Pulmonary artery endothelial cell (primary cell): ENCODE results near the gene TTLL11. TPM values are rescaled to one million over a fixed set of nuclear protein-coding genes. Genes with fewer than 3 reads are reported as not detected.

ENCODE experiments used
- DNase-seq: peaks from one replicate; pipeline ENCODE4 v3.0.0-alpha.2; 2011; ENCODE audit warnings: low read depth, low spot score
- total RNA-seq: library from RNA; depleted of rRNA; stranded (reverse); fragments of >200 nt; gene quantifications from 2 replicates; pipeline ENCODE4 v1.2.3, GENCODE V29; 2014

Gene TTLL11
- total RNA-seq, 1 donor from 2014 or later = 1.8 TPM

DNA sequence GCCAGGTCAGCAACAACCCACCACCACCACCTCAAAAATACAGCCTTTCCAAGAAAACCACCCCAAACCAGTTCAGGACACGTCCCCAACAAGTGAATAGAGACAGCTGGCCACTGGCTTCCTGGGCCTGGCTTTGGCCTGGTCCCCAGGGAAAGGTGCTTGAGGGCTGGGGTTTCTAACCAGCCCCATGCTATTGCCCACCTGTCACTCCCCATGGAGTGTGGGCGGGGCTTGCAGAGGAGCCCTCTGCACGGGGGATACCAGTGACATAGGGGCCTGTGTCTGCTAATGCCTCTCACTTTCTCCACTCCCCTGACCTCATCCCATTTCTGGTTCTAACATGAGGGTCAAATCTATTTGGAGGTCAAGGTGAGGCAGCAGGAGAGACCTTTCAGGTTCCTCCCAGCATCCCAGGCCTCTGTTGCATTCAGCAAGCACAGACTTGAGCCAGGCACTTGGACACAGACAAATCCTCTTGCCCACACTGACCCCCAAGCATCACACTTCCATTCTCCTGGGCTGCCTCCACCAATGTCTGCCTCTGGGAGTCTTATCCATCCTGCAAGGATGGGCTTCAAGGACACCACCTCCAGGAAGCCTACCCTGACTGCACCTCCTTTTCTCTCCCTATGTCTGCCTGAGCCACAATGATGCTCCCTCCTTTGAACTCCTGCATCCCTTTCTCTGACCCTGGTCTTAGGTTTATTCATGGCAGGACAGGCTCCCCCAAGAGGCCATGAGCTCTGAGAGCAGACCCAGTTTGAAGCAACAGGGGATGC is 16.1 kb upstream of the TTLL11 start:
- no peak for DNase-seq

DNA sequence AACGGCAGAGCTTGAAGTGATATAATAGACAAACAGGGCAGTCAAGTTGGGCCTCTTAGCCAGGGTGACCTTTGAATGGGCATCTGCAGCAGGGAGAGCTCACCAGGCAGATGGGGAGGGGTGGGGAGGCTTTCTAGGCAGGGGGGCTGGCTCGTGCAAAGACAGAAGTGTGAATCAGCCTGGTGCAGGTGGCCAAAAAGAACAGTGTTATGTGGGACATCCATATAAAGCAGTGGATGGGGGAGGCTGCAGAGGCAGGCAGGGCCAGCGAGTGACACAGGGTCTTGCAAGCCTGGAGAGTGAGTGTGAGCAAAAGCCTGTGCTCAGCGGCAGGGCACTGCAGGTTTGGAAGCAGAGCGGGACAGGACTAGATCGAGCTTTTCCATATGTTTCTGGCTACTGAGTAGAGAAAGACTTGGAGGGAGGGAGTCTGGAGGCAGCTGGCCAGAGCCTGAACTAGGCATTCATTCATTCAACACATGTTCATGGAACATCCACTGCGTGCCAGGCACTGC is 14.2 kb upstream of the TTLL11 start:
- no peak for DNase-seq

DNA sequence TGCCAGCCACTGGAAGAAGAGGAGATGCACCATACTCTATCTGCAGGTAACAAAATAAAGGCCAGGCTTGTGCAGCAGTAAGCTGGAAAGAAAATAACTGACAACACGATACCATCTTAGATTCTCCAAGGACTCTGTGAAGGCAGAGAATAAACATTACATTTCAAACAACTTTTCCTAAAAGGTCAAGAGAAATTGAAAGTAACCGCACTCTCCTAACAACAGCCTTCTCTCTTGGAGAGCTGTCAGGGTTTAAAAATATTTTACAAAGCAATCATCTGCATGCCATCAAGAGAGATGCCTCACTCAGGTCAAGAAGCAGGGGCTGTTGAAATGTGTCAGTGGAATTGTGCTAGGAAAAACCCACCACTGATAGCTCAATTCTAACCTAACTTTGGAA is 13.5 kb upstream of the TTLL11 start:
- no peak for DNase-seq

DNA sequence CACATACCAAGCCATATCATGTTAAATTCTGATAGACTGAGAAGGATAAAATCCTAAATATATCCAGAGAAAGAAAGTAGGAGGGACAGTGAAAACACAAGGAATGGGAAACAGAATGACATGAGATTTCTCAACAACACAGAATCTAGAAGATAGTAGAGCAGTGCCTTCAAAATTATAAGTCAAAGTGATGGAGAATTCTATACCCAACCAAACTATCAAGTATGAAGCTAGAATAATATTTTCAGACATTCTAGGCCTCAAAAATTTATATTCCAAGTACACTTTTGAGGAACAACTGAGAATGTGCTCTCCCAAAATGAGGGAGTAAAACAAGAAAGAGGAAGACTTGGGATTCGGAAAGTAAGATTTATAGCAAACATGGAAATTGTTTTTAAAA is 10.9 kb upstream of the TTLL11 start:
- DNase-seq = no peak

DNA sequence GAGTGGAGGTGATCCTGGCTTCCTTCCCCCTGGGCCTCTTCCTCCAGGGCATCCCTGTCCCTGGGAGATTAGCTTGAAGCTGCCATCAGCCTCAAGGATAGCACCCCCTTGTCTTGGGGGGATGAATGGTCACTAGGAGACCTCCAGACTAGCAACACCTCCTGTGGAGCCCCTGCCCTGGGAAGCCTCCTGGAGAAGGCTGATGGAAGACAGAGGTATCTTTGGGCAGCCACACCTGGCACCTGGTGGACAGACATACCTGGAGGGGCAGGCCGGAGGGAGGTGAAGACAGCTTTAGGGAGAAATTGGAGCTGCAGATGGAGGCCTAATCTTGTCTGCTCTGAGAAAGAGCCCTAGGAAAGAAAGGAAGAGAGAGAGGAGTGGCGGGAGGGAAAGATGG is 9.0 kb upstream of the TTLL11 start:
- no peak for DNase-seq

DNA sequence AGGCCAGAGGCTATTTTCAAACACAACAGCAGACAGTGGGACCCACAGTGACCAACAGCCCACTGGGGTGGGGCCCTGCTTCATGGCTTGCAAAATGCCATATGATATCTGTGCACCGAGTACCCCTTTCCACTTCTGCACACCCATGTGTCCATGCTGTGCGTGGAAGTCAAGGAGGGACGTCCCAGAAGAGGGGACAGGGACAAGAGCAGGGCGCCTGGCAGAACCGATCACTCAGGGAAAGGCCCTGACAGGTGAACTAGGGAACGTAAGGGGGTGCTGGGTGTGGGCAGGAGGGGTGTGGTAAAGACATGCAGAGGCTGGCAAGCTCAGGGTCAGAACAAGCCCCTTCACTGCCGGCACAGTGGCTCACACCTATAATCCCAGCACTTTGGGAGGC is 7.6 kb upstream of the TTLL11 start:
- no peak for DNase-seq

DNA sequence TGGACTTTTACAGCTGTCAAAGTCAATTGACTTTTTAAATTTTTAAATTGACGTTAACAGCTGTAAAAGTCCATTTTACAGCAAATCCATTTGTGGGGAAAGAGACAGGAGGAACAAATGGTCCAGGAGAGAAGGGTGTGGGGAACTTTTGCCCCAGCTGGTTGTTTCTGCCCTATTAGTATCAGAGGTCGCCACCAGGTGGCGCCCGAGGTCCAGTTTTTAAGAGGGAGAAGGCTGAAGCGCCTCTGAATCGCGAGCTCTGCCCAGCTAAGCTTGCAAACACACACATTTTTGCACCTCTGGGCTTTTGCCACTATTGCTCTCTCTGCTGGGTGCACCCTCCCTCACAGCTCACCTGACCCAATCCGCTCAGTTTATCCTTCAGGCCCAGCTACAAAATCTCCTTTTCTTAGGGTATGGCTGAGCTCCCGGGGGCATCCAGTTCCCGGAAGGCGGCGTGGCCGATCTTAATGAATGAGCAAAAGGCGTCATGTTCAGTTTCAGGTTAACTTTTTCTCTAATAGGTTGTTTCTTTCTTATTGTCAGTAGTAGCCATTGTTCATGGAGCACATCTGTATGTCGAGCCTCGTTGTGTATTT is 6.3 kb upstream of the TTLL11 start:
- peak; percentile 26 for DNase-seq

DNA sequence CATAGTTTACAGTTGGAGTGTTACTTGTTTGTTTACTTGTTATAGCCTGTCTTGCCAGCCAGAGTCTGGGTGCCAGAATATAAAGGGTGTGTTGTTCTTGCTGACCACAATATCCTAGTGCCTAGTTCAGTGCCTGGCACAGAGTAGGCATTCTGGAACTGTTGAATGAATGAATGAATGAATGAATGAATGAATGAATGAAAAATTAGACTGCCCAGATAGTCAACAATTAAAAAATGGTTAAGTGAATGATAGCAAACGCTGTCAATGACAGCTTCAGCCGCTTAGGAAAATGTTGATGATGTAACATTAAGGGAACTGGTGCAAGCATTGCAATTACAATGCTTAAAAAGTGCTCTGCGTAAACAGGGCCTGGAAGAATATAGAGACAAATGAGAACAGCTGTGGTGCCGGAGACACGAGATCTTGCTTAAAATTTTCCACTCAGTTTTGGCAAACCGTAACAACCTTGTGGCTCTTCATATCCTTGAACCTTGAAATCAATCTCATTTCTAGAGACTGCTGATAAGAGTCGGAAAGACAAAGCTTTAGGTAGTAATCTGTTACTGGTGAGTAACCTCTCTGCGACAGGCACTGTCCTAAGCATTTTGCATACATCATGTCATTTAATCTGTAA is 4.7 kb upstream of the TTLL11 start:
- no peak for DNase-seq

DNA sequence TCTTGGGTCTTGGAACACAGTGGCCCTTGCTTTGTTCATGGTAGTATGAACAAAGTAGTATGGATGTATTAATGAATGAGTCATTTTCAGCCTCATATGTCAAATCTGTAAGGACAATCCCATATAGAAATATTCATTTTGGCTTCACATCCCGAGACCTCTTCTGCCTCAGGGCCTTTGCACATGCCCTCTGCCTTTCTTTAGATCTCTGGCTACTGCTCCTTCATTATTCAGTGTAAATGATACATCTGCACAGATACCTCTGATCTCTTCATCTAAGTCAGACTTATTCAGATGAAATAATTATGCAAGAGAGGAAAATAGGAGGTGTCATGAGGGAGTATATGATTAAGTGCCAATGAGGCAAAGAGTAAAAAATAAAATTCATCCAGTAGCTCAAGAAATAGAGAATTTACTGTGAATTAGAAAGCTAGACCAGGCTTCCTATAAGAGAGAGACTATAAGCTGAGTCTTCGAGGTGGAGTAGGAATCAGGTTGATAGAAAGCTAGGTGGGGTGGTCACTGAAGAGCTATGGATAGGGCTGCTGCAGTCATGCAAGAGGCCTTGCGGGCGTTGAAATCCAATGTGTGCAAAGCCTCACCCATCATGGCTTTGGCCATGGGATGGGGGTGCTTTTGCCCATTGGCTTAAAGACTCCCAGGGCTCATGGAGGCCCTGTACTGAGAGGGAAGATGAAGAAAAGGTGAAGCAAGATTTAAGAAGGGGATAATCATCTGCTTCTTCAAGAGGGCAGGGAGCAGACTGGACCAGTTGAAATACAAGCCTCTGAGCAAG is 3.7 kb upstream of the TTLL11 start:
- DNase-seq = no peak

DNA sequence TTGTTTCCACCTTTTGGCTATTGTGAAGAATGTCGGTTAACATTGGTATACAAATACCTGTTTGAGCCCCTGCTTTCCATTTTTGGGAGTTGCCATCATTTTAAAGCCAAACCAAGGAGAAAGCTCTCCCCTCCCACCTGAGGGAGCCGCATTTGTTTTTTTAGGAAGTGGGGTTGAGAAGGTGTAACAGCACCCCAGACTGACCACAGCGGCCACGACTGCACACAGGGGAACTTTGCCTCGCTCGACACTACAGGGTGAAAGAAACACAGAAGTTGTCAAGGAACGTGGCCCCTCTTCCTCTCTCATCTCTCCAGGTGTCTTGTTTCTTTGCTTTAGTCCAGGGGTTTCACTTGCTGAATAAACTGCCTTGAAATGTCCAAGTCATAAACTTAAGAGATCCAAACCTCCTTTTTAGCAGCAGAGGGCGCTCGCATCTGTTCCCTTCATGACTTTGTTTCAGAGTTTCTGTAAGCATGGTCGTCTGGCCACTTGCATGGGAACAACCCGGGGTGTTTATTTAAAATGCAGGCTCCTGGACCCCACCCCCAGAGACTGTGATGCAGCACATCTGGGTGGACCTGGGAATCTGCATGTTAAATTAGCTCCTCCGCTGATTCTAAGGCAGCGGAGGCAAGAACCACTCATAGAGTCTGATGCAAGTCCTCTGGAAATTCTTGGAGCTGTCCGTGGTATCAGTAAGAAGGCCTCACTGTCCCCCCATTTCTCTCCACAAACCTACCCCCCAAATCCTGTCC is 2.1 kb upstream of the TTLL11 start:
- no peak for DNase-seq

DNA sequence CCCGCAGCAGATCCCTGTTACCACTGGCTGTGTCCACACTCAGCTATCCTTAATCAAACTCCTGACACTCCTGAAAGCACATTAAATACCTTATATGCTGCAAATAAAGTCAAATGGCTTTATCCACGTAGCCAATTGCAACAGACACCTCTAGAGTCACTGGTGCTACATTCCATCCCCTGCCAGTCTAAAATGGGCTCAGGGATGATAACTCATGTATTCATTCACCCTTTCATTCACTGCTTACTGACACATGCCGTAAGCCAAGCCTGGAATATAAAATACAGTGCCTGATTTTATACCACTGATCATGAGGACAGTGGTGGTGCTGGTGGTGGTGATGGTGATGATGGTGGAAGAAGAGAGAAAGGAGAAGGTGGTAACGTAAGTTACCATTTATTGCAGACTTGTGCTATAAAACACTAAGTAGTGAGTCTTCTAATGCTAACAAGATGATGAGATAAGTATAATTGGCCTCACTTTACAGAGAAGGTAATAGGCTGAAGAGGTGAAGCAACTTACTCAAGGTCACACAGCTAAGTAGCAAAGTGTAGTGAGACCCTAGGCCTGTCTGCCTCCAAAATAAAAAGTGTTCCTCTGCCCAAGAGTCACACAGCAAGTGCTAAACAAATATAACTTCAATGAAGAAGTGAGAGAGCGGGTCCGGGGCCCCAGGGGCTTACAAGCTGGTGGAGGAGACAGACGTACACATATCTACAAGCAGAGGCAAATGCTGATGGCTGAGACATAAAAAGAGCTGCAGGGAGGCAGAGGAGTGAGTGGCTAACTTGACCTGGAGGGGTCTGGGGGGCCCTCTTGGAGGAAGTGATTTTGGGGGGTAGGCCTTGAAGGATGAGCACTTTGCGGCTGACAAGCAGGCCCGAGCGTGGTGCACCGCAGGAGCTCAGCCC is 1.2 kb downstream of the TTLL11 start:
- no peak for DNase-seq

DNA sequence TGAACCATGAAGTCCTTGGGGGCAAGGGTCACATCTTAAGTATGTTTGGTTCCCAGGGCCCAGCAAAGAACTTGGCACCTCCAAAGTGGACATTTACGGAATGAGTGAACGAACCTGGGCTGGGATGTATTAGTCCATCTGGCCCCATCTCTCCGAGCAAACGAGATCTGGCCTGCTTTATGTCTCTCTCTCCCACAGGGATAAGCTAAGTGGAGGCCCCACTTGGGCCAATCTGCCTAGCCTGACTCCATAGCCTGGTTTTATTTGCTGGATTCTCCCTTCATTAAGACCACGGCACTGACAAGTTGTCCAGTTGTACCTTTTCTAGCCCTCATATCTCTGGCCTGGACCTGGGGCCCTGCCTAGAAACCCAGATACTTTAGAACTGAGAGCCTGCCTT is 2.1 kb downstream of the TTLL11 start:
- DNase-seq = no peak

DNA sequence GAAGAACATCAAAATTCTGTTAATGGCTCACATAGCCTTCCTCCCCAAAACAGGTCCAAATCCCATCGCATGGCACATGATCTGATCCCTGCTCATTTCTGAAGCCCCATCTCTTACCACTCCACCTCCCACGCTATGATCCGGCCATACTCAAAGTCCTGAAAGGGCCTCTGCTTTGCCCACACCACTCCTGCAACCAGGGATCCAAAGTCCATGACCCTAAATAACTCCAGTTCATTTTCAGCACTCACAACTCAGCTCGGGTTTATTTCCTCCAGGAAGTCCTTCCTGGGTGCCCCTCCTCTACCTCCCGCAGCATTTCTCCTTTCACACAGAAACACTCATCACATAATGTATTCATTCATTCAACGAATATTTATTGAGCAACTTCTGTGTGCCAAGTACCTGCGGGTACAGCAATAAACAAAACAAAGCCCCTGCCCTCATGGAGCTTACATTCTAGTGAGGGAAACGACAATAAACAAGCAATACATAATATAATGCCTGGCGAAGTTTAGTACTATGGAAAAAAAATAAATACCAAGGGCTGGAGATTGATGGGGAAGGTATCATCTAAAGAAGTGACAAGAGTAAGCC is 2.7 kb downstream of the TTLL11 start:
- no peak for DNase-seq

DNA sequence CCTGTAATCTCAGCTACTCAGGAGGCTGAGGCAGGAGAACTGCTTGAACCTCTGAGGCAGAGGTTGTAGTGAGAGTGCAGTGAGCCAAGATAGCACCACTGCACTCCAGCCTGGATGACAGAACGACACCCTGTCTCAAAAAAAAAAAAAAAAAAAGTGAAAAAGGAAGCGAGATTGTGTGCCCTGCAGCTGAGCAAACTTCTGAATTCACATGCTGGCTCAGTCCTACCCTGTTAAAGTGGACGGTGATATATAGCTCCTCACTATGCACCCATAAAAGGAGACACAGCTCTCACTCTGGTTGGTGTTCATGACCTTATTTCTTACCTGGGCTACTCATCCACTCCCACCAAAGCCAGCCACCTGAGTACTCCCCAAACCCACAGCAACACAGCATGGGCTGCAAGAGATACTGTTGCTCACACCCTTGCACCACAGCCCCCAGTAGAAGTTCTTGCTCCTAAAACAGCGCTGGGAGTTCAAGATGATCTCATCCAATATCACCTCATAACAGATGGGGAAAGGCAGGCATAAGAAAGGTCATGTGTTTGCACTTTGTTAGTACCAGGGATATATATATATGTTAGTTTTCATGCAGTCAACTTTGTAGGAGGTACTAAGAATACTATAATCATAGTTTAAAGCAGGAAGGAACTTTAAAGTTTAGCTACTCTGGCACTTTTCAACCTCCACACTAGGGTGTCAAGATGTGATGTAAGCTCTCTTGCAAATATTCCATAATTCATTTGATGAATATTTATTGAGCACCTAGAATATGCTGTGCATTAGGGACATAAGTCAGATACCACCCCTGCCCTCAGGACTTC is 4.0 kb downstream of the TTLL11 start:
- no peak for DNase-seq

DNA sequence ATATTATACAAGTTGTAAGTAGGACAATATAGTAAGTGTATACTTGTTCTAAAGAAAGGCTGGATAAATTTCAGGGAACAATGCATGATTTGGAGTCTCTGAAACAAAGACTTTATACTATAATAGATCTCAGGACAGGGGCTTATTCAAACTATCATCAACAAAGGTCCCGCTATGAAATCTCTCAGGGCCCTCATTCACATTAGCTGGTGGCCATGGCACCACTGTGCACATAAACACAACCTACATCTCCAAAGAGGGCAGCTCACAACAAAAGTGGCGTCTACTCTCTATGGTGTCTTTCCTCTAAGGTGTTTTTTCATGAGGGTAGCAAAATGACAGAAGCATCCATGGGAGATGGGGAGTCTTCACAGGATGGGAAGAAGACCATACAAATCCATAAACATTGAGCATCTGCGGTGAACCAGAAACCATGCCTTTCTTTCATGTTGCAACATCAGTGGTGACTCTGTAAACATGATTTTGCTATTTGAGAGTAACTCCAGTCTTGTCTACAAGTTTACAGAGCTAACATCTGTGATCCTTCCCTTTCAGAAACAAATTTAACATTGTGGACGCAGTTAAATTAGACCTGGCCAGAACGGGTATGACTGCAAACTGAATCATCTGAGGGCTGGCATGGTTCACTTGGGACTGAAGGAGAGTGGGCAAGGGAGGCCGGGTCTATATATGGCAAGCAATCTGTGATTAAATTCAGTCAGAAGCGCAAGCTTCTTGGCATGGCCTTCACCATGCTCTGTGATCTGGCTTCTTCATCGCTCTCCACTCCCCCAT is 5.5 kb downstream of the TTLL11 start:
- DNase-seq = no peak

DNA sequence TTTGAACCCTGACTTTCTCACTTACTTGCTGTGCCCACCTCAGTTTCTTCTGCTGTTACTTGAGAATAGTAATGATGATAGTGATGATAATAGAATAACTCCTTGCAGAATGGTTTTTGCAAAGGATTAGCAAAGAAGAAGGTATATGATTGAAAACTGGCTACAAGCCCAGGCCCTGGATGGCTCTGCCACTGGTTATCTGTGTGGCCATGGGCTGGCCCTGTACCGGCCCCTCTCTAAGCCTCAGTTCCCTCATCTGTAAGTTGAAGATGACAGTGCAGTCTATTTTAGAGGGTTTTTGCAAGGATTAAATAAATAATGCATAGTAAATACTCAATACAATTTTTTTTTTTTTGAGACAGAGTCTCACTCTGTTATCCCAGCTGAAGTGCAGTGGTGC is 6.2 kb downstream of the TTLL11 start:
- no peak for DNase-seq

DNA sequence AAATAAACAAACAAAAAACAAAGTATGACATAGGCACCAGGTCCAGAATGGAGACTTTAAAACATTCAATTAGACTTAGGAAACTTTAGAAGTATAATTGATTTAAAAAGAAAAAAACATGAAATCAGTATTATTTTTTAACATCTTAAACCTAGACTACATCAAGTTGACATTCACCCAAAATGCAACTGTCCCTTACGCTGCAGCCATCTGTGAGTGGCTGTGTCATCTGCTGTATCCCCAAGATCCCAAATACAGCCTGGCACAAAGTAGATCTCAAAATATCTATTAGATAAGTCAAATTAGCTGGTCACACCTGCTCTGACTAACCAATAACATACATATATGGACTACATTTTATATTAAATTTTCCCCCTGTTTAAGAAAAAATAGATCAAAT is 7.8 kb downstream of the TTLL11 start:
- no peak for DNase-seq
